ENCODE results near the gene TYMP.

GRCh38 chr22:50505776-50506610 is 23.8 kb downstream of the TYMP start:
- TF ChIP-seq CTCF (conservative IDR thresholded peaks at IDR 0.05 in 1 of 2, IDR thresholded peaks at IDR 0.05 in 1 of 2; ENCODE audit: low read depth in 1 of 2, low read length in 2 of 2): no peak
- no peak for TF ChIP-seq EZH2 (IDR thresholded peaks at IDR 0.05; ENCODE audit: low read length, missing control alignments)

Measured in fibroblast of lung (primary cell).